TTC549 (cell line): ENCODE results near the gene PTCRA.
"Not testable (repeated sequence)": the region's sequence is repeated elsewhere in the genome, so short reads cannot be mapped to it uniquely, and the experiment has no call there.

Experiments used
- FAIRE-seq: peaks from 2 replicates; lab custom pipeline; 2012; peaks lifted over from hg19 to GRCh38; lab: Jason Lieb, UNC

Gene PTCRA

DNA sequence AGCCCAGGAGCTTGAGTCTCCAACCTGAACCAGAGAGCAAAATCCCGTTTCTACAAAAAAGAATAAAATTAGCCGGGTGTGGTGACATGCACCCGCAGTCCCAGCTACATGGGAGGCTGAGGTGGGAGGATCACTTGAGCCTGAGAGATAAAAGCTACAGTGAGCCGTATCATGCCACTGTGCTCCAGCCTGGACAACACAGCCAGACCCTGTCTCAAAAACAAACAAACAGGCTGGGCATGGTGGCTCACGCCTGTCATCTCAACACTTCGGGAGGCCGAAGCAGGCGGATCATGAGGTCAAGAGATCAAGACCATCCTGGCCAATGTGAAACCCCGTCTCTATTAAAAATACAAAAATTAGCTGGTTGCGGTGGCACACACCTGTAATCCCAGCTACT lies 11.4 kb upstream of the PTCRA start:
- FAIRE-seq = no peak

GRCh38 chr6:42907336-42907735 lies 8.5 kb upstream of the PTCRA start:
- no peak for FAIRE-seq

GRCh38 chr6:42909835-42910234 lies 6.0 kb upstream of the PTCRA start:
- FAIRE-seq = no peak

- no peak for FAIRE-seq
Observed at GRCh38 chr6:42911171-42912021, 4.5 kb upstream of the PTCRA start.

- FAIRE-seq = no peak
Observed at GRCh38 chr6:42914546-42914945, 1.3 kb upstream of the PTCRA start.

GRCh38 chr6:42916288-42916687 lies 435 bp downstream of the PTCRA start:
- no peak for FAIRE-seq

- no peak for FAIRE-seq
Observed at GRCh38 chr6:42921801-42922200, 5.9 kb downstream of the PTCRA start.

DNA sequence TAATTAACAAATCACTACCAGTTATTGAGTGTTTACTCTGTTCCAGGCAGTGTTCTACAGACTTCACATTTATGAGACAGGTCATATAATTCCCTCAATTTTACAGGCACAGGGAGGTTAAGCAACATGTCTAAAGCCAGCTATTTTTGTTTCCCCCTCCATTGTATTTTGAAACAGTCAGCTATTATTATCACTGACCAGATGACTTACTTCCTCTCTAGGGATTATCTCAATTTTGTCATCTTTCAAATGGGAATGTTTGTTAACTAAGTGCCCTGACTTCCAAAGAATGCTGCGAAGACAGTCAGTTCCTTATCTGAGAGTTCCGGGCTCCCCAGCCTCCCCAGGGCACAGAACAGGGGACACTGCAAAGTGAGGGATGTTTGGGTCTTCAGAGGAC lies 7.8 kb downstream of the PTCRA start:
- FAIRE-seq = no peak

DNA sequence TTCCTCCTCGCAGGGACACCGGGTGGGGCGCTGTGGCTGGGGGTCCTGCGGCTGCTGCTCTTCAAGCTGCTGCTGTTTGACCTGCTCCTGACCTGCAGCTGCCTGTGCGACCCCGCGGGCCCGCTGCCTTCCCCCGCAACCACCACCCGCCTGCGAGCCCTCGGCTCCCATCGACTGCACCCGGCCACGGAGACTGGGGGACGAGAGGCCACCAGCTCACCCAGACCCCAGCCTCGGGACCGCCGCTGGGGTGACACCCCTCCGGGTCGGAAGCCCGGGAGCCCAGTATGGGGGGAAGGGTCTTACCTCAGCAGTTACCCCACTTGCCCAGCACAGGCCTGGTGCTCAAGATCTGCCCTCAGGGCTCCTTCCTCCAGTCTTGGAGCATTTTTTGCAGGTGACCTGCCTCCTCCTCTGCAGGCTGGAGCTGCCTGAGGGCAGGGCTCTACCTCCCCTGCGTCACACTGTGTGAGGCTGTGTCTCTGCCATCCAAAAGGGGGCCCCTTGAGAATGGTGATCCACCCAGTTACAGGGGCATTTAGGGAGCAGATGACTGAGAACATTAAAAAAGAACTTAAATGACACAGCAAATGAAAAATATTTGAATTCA lies 9.5 kb downstream of the PTCRA start:
- no peak for FAIRE-seq

GRCh38 chr6:42928986-42929820 lies 13.3 kb downstream of the PTCRA start, which contains the start of gene CNPY3:
Gene CNPY3 (plus strand): TSS chr6:42929480. CDS start chr6:42929571, 91 bp downstream.
- peak; percentile 91 for FAIRE-seq

GRCh38 chr6:42929821-42930360 lies 14.0 kb downstream of the PTCRA start:
- FAIRE-seq = no peak

DNA sequence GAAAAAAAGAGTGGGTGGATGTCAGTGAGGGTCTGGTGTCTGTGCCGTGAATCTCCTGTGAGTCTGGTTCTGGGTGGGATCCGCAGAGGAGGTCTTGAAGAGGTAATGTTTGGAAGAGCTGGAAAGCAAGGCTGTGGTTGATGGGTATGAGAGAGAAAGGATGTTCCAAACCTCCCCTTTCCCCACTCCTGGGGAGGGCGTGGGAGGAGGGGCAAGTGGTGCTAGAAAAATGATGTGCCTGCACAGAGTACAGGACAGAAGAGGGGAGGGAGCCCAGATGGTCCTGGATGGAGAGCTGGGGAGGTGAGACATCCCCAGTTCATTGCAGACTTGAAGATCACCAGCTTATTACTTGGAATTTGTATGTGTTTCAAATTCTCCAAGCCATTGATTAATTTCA lies 16.6 kb downstream of the PTCRA start:
- FAIRE-seq = no peak

GRCh38 chr6:42933205-42933604 lies 17.4 kb downstream of the PTCRA start:
- no peak for FAIRE-seq

- FAIRE-seq = no peak
Observed at GRCh38 chr6:42935322-42935721, 19.5 kb downstream of the PTCRA start.

- no peak for FAIRE-seq
Observed at GRCh38 chr6:42936398-42936797, 20.5 kb downstream of the PTCRA start.

- FAIRE-seq = no peak
Observed at GRCh38 chr6:42937548-42938427, 21.9 kb downstream of the PTCRA start.

- no peak for FAIRE-seq
Observed at GRCh38 chr6:42938428-42938796, 22.6 kb downstream of the PTCRA start.

GRCh38 chr6:42938987-42939809 lies 23.3 kb downstream of the PTCRA start:
- FAIRE-seq = no peak

DNA sequence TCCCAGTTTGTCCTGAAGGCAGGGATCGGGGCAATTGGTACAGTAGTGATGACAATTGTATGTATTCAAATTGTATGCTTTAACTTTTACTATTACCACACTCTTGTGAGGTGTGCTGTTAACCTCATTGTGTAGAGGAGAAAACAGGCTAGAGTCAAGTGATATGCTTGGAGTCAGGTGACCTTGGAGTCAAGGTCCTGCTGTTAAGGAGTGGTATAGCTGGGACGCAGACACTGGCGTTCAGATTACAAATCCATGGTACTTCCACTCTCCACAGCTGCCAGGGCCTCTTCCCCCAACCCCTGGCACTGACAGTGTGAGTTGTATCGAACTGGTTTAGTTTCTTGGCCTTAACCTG lies 23.9 kb downstream of the PTCRA start:
- FAIRE-seq = no peak

DNA sequence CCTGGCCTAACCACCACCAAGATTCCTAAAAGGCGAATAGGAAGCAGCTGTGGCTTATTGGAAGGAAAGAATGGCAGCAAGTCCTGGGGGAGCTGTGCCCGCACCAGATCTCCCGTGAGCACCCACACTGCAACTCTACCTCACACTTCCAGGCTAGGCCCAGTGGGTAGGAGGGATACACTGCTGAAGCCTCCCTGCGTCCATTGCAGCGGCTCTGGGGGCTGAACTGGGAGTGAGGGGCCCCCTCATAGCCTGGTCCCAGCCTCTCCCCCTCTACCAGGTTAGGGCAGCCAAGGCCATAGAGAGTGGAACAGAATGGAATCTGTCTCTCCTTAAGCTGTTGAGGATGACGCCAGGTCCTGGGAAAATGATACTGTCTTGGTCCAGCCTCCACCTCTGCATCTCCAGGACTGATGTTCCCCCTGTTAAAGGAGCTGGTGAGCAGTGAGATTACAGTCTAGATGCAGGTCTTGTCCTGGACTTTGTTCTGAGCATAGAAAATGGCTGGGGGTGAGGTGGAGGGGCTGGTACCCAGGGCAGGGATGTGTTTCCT lies 24.7 kb downstream of the PTCRA start:
- no peak for FAIRE-seq

- FAIRE-seq = not testable (repeated sequence)
Observed at GRCh38 chr6:42941356-42941755, 25.5 kb downstream of the PTCRA start.
